HL-60 (cell line): ENCODE data around the gene KLK13.

Experiments used
- CTCF ChIP-seq: IDR thresholded peaks from one replicate; pipeline ENCODE4 v1.5.1; 2011; ENCODE audit warnings: low read length, control low read depth, inconsistent platforms; ENCODE audit not compliant: insufficient read depth
- GABPA ChIP-seq: IDR thresholded peaks from 2 replicates; pipeline ENCODE4 v1.6.1; 2012; ENCODE audit warnings: low read depth
- POLR2AphosphoS5 ChIP-seq: IDR thresholded peaks from 2 replicates; pipeline ENCODE4 v1.6.1; 2012; ENCODE audit warnings: low read depth
- REST ChIP-seq: IDR thresholded peaks from 2 replicates; pipeline ENCODE4 v1.6.1; 2012; ENCODE audit warnings: low read depth; ENCODE audit not compliant: insufficient replicate concordance
- SPI1 ChIP-seq: IDR thresholded peaks from 2 replicates; pipeline ENCODE4 v1.6.1; 2012; ENCODE audit warnings: low read depth, mild to moderate bottlenecking, borderline replicate concordance

GRCh38 chr19:51010066-51010795 is 54.7 kb downstream of the KLK13 start:
- TF ChIP-seq CTCF (no peak), GABPA (no peak), POLR2AphosphoS5 (no peak), REST (no peak), SPI1 (no peak)
